Ovary (tissue), 3 donors: ENCODE results near the gene EVC2.

ENCODE experiments used
- EP300 ChIP-seq: sonication (generic); formaldehyde crosslinking; IDR thresholded peaks from one replicate; pipeline ENCODE4 v1.6.1; 2017; ENCODE audit warnings: antibody characterized with exemption
- POLR2A ChIP-seq: fragments of 450-650 bp; IDR thresholded peaks from one replicate; pipeline ENCODE4 v1.6.1; 2017; ENCODE audit warnings: antibody characterized with exemption, mild to moderate bottlenecking, moderate library complexity
- TF ChIP-seq, protein P1 (sequence below), 3 donors: fragments of 450-650 bp in 2 of 3; fragments of 200-600 bp in 1 of 3; IDR thresholded peaks; one replicate each; pipeline versions ENCODE4 v1.5.1 to v1.8.0; 2016 to 2022; ENCODE audit warnings: antibody characterized with exemption in 3 of 3, mild to moderate bottlenecking in 1 of 3
- donor health status: DM: no; HTN: no; CAD: no.

GRCh38 chr4:5686338-5686737 lies 22.0 kb downstream of the EVC2 start:
- TF ChIP-seq POLR2A: no peak
- TF ChIP-seq, protein P1, sequence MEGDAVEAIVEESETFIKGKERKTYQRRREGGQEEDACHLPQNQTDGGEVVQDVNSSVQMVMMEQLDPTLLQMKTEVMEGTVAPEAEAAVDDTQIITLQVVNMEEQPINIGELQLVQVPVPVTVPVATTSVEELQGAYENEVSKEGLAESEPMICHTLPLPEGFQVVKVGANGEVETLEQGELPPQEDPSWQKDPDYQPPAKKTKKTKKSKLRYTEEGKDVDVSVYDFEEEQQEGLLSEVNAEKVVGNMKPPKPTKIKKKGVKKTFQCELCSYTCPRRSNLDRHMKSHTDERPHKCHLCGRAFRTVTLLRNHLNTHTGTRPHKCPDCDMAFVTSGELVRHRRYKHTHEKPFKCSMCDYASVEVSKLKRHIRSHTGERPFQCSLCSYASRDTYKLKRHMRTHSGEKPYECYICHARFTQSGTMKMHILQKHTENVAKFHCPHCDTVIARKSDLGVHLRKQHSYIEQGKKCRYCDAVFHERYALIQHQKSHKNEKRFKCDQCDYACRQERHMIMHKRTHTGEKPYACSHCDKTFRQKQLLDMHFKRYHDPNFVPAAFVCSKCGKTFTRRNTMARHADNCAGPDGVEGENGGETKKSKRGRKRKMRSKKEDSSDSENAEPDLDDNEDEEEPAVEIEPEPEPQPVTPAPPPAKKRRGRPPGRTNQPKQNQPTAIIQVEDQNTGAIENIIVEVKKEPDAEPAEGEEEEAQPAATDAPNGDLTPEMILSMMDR (IDR thresholded peaks at IDR 0.05): no peak
- TF ChIP-seq EP300: no peak
